Endothelial cell of umbilical vein (primary cell): ENCODE data around the gene YBX3. TPM values are rescaled to one million over a fixed set of nuclear protein-coding genes. Genes with fewer than 3 reads are reported as not detected.

Experiments used
- BruUV-seq: library from RNA; stranded (reverse); fragments of 400-500 nt; replicated peaks from 2 replicates; lab custom pipeline; 2021; lab: Mats Ljungman, UMichigan
- CTCF ChIA-PET: fragments of 300-600, 350-600 bp; sonication (Branson Sonifier 250); formaldehyde crosslinking; loops from one replicate; lab custom pipeline; 2021; ENCODE audit warnings: antibody characterized with exemption, inconsistent platforms; lab: Charles Lee
- POLR2A ChIA-PET: fragments of 300-600, 350-600 bp; sonication (Branson Sonifier 250); formaldehyde crosslinking; loops from one replicate; lab custom pipeline; 2021; ENCODE audit warnings: antibody characterized with exemption, inconsistent platforms; lab: Charles Lee
- DNase-seq: peaks from one replicate; pipeline ENCODE4 v3.0.0-alpha.2; 2011; ENCODE audit warnings: low read depth, low spot score
- FAIRE-seq: peaks from 2 replicates; lab custom pipeline; 2011; peaks lifted over from hg19 to GRCh38; lab: Jason Lieb, UNC
- H2AFZ ChIP-seq: 2 replicates; pipeline ENCODE4 v1.6.0; 2012; ENCODE audit warnings: low read depth, low read length, control low read depth, inconsistent platforms
- H3K27ac ChIP-seq: 2 replicates; pipeline ENCODE4 v1.5.1; 2011; ENCODE audit warnings: low read depth, mild to moderate bottlenecking, control low read depth, low read length, moderate library complexity; ENCODE audit not compliant: insufficient read depth
- H3K27me3 ChIP-seq, 2 experiments: 2 replicates each; pipeline versions ENCODE4 v1.6.0 to v1.6.1; 2011; ENCODE audit warnings: low read length in 2 of 2, mixed read lengths in 1 of 2; ENCODE audit not compliant: control insufficient read depth in 2 of 2, insufficient read depth in 2 of 2
- H3K36me3 ChIP-seq, 2 experiments: 2 replicates in 1 of 2; 3 replicates in 1 of 2; pipeline ENCODE4 v1.5.1; 2011; ENCODE audit warnings: low read length in 2 of 2, mild to moderate bottlenecking in 1 of 2, moderate library complexity in 1 of 2; ENCODE audit not compliant: control insufficient read depth in 2 of 2, insufficient read depth in 2 of 2; ENCODE audit errors: extremely low read depth in 1 of 2
- H3K4me1 ChIP-seq: 3 replicates; pipeline ENCODE4 v1.5.1; 2011; ENCODE audit warnings: mild to moderate bottlenecking, low read length; ENCODE audit not compliant: control insufficient read depth, insufficient read depth; ENCODE audit errors: extremely low read depth
- H3K4me2 ChIP-seq: 2 replicates; pipeline ENCODE4 v1.6.1; 2011; ENCODE audit warnings: low read length, control low read depth, mixed read lengths; ENCODE audit not compliant: insufficient read depth
- H3K4me3 ChIP-seq, 3 experiments: fragments of 200-600 bp in 1 of 3; sonication (generic), shearing (Covaris generic) in 1 of 3; replicated peaks in 1 of 3; 2 replicates each; pipeline ENCODE4 v1.5.1; 2011 to 2016; ENCODE audit warnings: control low read depth in 3 of 3, low read length in 3 of 3, mild to moderate bottlenecking in 2 of 3, inconsistent platforms in 1 of 3, low read depth in 1 of 3, moderate library complexity in 1 of 3; ENCODE audit not compliant: insufficient read depth in 1 of 3
- H3K79me2 ChIP-seq: 2 replicates; pipeline ENCODE4 v1.6.0; 2012; ENCODE audit warnings: low read length, inconsistent platforms; ENCODE audit not compliant: control insufficient read depth, insufficient read depth
- H3K9ac ChIP-seq: replicated peaks from 2 replicates; pipeline ENCODE3; 2011; ENCODE audit warnings: low read length, control low read depth; ENCODE audit not compliant: insufficient read depth; ENCODE audit errors: extremely low read depth
- H3K9me1 ChIP-seq: replicated peaks from 3 replicates; pipeline ENCODE4 v1.6.0; 2011; ENCODE audit warnings: mild to moderate bottlenecking, low read length; ENCODE audit not compliant: control insufficient read depth, insufficient read depth; ENCODE audit errors: extremely low read depth
- H3K9me3 ChIP-seq: replicated peaks from 2 replicates; pipeline ENCODE4 v1.5.1; 2012; ENCODE audit warnings: low read length, inconsistent platforms; ENCODE audit not compliant: control insufficient read depth, insufficient read depth
- H4K20me1 ChIP-seq: replicated peaks from 2 replicates; pipeline ENCODE3; 2011; ENCODE audit warnings: mild to moderate bottlenecking, low read length; ENCODE audit not compliant: control insufficient read depth, insufficient read depth; ENCODE audit errors: extremely low read depth
- CTCF ChIP-seq, 2 donors: IDR thresholded peaks; 1 replicate in 1 of 2; 2 replicates in 1 of 2; pipeline ENCODE4 v1.5.1; 2011; ENCODE audit warnings: low read length in 2 of 2, mild to moderate bottlenecking in 2 of 2, moderate library complexity in 2 of 2, control low read depth in 1 of 2, inconsistent platforms in 1 of 2, low read depth in 1 of 2; ENCODE audit not compliant: insufficient read depth in 1 of 2; ENCODE audit errors: extremely low read depth in 1 of 2
- EZH2 ChIP-seq: IDR thresholded peaks from 2 replicates; pipeline ENCODE4 v1.6.1; 2012; ENCODE audit warnings: borderline replicate concordance, low read depth, mild to moderate bottlenecking, moderate library complexity, low read length, inconsistent platforms; ENCODE audit not compliant: severe bottlenecking
- FOS ChIP-seq: IDR thresholded peaks from 2 replicates; pipeline ENCODE4 v1.6.1; 2011; ENCODE audit warnings: mild to moderate bottlenecking, low read length, moderate library complexity, borderline replicate concordance; ENCODE audit not compliant: insufficient read depth
- GATA2 ChIP-seq: IDR thresholded peaks from 2 replicates; pipeline ENCODE4 v1.7.0; 2011; ENCODE audit warnings: low read depth, mild to moderate bottlenecking, moderate library complexity, mixed read lengths, low read length; ENCODE audit not compliant: insufficient read length, insufficient read depth
- JUN ChIP-seq: IDR thresholded peaks from 2 replicates; pipeline ENCODE4 v1.6.1; 2011; ENCODE audit warnings: borderline replicate concordance, low read depth; ENCODE audit not compliant: insufficient read length, insufficient read depth
- MYC ChIP-seq: IDR thresholded peaks from one replicate; pipeline ENCODE4 v1.6.1; 2011; ENCODE audit warnings: mild to moderate bottlenecking, low read depth, low read length
- POLR2A ChIP-seq: IDR thresholded peaks from 2 replicates; pipeline ENCODE4 v1.6.1; 2012; ENCODE audit warnings: low read depth, mild to moderate bottlenecking, control low read depth, low read length
- POLR2AphosphoS5 ChIP-seq: IDR thresholded peaks from 2 replicates; pipeline ENCODE4 v1.6.1; 2012; ENCODE audit warnings: low read depth, mild to moderate bottlenecking, control low read depth, low read length, moderate library complexity; ENCODE audit not compliant: insufficient read depth
- dilution Hi-C: fragments of 300-500 bp; cut with MboI; formaldehyde crosslinking; loops from one replicate; pipeline ENCODE4 v1.15.0; 2019; ENCODE audit warnings: low sequenced_read_pairs; ENCODE audit not compliant: extremely low pct_ligation_motif_present
- intact Hi-C: fragments of 100-400 bp; cut with micrococcal nuclease; formaldehyde crosslinking; loops from one replicate; pipeline ENCODE4 v1.10.0; 2022
- polyA plus RNA-seq, 4 experiments: library from polyadenylated mRNA; depleted of rRNA in 3 of 4; stranded (reverse) in 3 of 4; unstranded in 1 of 4; fragments of >200 nt; gene quantifications; 2 replicates each; pipeline versions ENCODE4 v1.2.1 to v1.2.3, GENCODE V29; 2011 to 2012; ENCODE audit warnings: missing spikeins in 1 of 4
- total RNA-seq: library from RNA; stranded (reverse); gene quantifications from 2 replicates; pipeline ENCODE4 v1.2.3, GENCODE V29; 2021
- TF ChIP-seq, protein P1 (sequence below): IDR thresholded peaks from 2 replicates; pipeline ENCODE4 v1.6.1; 2011; ENCODE audit not compliant: insufficient read depth, insufficient read length

YBX3 gene
- total and polyA plus RNA-seq, 2 donors (not counting 3 experiments of a cell fraction or from before 2014, with no cell fraction given): 137 to 441 TPM

DNA sequence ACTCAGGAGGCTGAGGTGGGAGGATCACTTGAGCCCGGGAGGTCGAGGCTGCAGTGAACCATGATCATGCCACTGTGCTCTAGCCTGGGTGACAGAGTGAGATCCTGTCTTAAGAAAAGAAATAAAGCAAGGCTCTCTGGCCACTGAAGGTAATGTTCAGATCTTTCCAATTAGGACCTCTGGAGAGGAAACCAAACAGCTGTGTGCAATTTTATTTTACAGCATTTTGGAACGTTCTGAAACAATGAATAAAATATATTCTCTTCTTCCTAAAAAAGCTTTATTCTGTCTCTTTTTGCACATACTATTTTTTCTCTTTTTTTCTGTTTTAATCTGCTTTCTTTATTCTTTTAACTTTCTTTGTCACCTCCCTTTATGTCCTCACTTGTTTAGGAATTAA lies 5.0 kb upstream of the YBX3 start:
- TF ChIP-seq GATA2 (no peak), POLR2A (no peak), JUN (no peak), FOS (no peak), EZH2 (no peak), MYC (no peak), POLR2AphosphoS5 (no peak), CTCF (IDR thresholded peaks at IDR 0.05; ENCODE audit: extremely low read depth in 1 of 2, insufficient read depth in 1 of 2, low read depth in 1 of 2, low read length in 2 of 2) (no peak)
- TF ChIP-seq, protein P1, sequence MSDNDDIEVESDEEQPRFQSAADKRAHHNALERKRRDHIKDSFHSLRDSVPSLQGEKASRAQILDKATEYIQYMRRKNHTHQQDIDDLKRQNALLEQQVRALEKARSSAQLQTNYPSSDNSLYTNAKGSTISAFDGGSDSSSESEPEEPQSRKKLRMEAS: no peak
- Histone ChIP-seq H3K36me3 (no peaks in the 10 kb centered on the region), H3K4me1 (peaks cover 9% of the 10 kb centered on the region), H3K4me2 (no peak overlapping the region), H3K9ac (no peak overlapping the region), H3K27ac (no peak overlapping the region), H3K27me3 (peaks cover 0 to 2% of the 10 kb centered on the region in 2 experiments), H3K79me2 (peaks cover 8% of the 10 kb centered on the region), H3K9me1 (no peaks in the 10 kb centered on the region), H4K20me1 (no peaks in the 10 kb centered on the region), H3K4me3 (no peak overlapping the region), H2AFZ (no peak overlapping the region), H3K9me3 (no peaks in the 10 kb centered on the region)
- FAIRE-seq (no peak), DNase-seq (no peak)
- intact Hi-C loops: no loop called here
- POLR2A ChIA-PET: no interaction called here
- CTCF ChIA-PET: interaction anchor here (3.4 kb wide), 1 partner anchor 22 kb away, joined by 18 read pairs; no protein-coding TSS in a partner anchor
- dilution Hi-C loops: no loop called here
- BruUV-seq: no TSS peak
